ENCODE data around the gene NISCH.

NISCH gene

DNA sequence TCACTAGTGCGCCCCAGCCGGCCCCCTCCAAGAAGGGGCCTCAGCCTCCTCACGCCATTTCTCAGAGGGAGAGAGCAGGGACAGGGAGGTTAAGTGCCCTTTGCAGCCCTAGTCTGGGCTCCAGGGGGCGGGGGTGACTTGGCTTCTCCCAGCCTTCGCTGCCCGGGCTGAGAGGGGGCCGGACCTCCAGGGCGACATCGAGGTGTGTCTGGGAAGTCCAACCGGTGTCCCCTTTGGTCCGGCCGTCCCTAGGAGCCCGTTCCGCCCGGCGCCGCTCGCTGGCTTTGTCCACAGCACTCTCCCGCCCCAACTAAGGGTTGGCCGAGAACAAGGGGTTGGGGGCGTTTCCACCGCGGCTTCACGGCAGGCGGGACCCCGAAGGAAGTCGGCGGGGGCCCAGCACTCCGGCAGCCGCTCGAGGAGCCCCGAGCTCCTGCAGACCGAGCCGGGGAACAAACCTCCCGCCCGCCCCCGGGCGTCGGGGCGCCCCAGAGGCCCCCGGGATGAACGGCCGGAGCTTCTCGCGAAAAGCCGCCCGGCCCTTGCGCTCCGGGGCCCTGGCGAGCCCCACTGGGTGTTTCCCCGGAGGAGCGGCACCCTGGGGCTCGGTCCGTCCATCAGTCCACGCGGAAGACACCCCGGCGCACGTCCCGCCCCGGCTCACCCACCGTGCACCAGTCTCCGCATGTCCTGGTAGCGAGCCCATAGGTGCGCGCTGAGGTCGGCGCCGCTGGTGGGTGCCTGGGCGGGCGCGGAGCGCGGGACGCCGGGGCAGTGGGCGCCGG, 77.6 kb downstream of the NISCH start:
- DNase-seq (peak; percentile 35), ATAC-seq (peak; percentile 2)
- Mint-ChIP-seq H3K36me3 (ENCODE audit: low read depth) (peaks cover 8% of the 10 kb centered on the region), H3K27ac (peak overlapping the region; percentile 69), H3K4me3 (peak overlapping the region; percentile 83), H3K9me3 (no peaks in the 10 kb centered on the region), H3K27me3 (no peaks in the 10 kb centered on the region), H3K4me1 (peaks cover 33% of the 10 kb centered on the region)

DNA sequence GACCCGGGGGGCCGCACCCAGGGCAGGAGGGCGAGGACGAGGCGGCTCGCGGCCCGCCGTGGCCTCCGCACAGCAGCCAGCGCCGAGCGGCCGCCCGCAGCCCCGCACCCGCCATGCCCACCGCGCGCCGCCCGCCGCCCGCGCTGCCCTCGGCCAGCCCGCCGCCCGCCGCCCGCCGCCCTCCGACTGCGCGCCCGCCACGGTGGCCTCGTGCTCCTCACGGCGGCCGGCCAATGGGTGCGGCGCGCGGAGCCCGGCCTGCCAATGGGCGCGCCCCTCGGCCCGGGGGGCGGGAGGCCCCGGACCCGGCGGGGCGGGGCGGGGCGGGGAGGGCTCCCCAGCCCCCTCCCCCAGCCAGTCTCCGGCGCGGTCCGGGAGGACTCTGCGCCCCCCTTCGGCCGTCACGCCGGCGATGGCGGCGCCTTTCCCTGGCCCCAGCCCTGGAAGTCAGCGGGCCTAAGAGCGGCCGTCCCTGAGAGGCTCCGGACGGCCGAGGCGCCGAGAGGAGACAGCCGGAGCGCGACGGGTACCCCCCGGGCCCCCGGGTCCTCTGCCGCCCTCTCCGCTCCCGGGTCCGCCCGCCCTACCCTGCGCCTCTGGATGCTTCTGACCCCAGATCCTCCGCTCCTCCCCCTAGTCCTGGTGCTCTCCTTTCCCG, 78.3 kb downstream of the NISCH start, which contains the start of gene NT5DC2:
Gene NT5DC2 (minus strand): TSS at position 235 of the 658 bp plus-strand sequence. CDS start 120 bp downstream, at position 115.
- ATAC-seq (peak; percentile 50), DNase-seq (peak; percentile 78)
- Mint-ChIP-seq H3K9me3 (no peaks in the 10 kb centered on the region), H3K27me3 (no peaks in the 10 kb centered on the region), H3K4me3 (peak within 1 kb of the TSS; percentile 83), H3K4me1 (peaks cover 39% of the 10 kb centered on the region), H3K36me3 (ENCODE audit: low read depth) (peaks cover 13% of the 10 kb centered on the region), H3K27ac (peak within 1 kb of the TSS; percentile 73)

DNA sequence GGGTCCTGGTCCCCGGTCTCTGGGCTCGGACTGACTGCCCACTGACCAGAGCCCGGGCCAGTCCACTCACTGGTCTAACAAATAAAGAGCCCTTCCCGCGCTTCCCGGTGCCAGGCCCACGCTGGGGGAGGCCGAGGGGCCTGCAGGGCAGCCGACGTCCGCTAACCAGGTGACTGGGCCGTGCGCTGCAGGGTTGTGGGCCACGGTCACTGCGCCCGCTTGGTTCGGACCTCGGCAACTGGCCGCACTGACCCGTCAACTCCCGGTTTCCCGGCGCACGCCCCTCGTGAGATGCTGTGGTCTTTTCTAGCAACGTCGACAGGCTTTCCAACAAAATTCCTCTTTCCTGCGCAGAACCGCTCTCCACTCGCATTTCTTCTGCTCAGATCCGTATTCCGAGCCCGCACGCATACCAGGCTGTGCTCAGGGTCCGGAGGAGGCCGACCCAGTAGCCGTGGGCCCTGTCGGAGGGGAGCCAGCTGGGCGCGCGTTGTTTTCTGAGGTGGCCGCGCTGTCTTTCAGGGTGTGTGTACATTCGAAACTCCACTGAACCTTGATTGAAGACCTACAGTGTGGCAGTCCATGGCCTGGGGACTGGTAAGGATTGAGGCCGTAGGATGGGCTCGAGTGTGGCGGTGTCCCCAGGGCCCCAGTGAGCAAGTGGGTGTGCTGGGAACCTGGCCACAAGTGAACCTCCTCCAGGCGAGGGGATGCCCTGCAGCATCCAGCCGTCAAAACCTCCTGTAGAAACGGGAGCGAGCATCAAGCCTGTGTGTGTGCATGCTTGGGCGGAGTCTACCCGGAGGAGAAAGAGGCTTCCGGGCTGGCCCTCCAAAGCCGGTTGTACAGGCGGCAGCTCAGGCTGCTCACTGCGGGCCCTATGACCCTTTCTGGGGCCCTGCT, 79.1 kb downstream of the NISCH start:
- ATAC-seq = no peak
- Mint-ChIP-seq H3K9me3 (no peaks in the 10 kb centered on the region), H3K4me1 (peaks cover 47% of the 10 kb centered on the region), H3K4me3 (peak overlapping the region; percentile 77), H3K27me3 (no peaks in the 10 kb centered on the region), H3K36me3 (ENCODE audit: low read depth) (peaks cover 20% of the 10 kb centered on the region), H3K27ac (peak overlapping the region; percentile 73)
- DNase-seq = no peak

DNA sequence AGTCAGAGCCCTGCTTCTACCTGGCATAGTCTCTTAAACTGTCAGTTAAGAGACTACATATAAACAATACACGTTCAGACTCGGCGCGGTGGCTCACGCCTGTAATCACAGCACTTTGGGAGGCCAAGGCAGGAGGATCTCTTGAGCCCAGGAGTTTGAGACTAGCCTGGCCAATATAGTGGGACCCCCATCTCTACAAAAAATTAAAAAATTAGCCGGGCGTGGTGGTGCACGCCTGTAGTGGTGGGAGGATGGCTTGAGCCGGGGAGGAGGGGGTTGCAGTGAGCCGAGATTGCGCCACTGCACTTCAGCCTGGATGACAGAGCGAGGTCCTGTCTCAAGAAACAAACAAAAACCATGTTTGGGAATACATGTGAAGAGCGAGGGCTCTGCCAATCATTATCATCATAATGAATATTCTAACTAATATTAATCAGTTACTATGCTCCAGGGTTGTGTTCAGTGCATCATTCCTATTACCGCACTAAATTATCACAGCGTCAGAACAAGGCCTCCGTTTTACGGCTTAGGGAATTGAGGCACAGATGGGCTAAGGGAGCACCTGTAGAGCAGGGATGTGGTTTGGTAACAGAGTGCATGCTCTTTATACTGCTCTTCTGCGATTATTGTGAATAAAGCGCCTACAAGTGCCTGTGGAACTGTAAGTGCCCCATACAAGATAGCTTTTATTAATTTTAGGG, 80.2 kb downstream of the NISCH start:
- Mint-ChIP-seq H3K4me1 (peaks cover 53% of the 10 kb centered on the region), H3K27ac (peak overlapping the region; percentile 99), H3K27me3 (no peaks in the 10 kb centered on the region), H3K4me3 (peak overlapping the region; percentile 100), H3K9me3 (no peaks in the 10 kb centered on the region), H3K36me3 (ENCODE audit: low read depth) (peaks cover 22% of the 10 kb centered on the region)
- ATAC-seq (no peak), DNase-seq (no peak)

DNA sequence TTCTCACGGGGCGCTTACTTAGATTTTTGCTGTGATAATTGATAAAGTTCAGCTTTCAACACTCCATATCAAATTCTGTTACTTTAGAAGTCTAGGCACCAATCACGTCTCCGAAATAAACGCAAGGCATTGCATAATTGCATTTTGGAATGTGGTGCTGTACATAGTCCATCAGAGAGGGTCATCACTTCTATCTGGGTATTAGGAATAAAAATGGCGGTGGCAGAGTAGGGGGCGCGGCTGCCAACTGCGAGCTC, 80.6 kb downstream of the NISCH start:
- H3K4me1 Mint-ChIP-seq = peaks cover 57% of the 10 kb centered on the region
- no peak for DNase-seq
- H3K9me3 Mint-ChIP-seq = no peaks in the 10 kb centered on the region
- no peak for ATAC-seq
- H3K4me3 Mint-ChIP-seq = peak overlapping the region; percentile 100
- H3K27me3 Mint-ChIP-seq = no peaks in the 10 kb centered on the region
- H3K36me3 Mint-ChIP-seq (ENCODE audit: low read depth) = peaks cover 27% of the 10 kb centered on the region
- H3K27ac Mint-ChIP-seq = peak overlapping the region; percentile 99

DNA sequence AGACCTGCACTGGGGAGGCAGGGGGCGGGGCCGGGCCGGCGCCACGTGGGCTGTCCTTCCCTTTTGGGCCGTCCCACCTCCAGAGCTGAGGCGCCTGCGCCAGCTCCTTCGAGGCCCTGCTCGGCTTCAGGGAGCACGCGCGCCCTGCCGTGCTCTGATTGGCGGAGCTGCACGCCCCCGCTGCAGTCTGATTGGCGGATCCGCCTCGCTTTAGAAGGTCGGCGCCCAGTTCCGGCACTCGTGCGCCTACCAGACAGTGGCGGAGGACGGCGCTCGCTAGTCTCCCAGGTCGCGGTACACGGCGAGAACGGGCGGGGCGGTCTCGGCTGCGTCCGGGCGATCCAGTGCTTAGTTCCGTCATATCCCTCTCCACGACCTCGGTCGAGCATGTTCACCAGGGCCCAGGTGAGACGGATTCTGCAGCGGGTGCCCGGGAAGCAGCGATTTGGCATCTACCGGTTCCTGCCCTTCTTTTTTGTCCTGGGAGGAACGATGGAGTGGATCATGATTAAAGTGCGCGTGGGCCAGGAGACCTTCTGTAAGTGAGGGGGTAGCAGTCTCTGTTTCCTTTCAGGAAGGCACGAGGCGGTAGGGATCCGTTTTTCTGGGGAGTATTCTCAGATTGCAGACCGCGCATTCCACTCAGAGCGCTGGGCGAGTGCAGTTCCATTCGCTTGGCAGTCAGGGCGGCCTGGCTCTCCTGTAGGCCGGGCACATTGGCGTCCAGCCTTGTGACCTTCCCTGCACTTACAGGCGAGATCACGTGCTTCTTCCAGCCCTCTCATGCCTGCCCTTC, 81.2 kb downstream of the NISCH start, which contains the start of gene UQCC5:
Gene UQCC5 (plus strand): TSS at position 237 of the 796 bp plus-strand sequence. CDS start 151 bp downstream, at position 388.
- H3K4me1 Mint-ChIP-seq = peaks cover 57% of the 10 kb centered on the region
- peak; percentile 92 for ATAC-seq
- peak within 1 kb of the TSS; percentile 99 for H3K27ac Mint-ChIP-seq
- H3K4me3 Mint-ChIP-seq = peak within 1 kb of the TSS; percentile 100
- H3K9me3 Mint-ChIP-seq = no peaks in the 10 kb centered on the region
- peaks cover 29% of the 10 kb centered on the region for H3K36me3 Mint-ChIP-seq (ENCODE audit: low read depth)
- peak; percentile 97 for DNase-seq
- H3K27me3 Mint-ChIP-seq = no peaks in the 10 kb centered on the region

DNA sequence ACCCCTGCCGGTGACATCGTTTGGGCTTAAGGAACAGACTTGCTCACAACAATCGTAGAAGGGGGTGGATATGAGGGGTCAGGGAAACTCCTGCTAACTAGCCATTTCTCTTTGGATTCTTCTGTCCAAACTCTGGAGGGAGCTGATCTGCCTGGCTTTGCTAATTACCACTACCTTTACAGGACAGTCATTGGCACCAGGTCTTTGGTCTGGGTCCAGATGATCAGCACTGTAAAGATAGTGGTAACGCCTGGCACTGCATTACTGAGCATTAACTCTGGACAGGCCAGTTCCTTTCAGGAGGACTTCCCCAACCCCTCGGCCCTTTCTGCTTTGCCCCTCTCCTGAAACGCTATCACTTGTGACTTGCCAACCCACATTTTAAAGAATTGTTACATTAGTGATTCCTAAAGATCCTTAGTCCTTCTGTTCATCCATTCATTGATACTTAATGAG, 81.8 kb downstream of the NISCH start:
- Mint-ChIP-seq H3K4me1 (peaks cover 52% of the 10 kb centered on the region), H3K9me3 (no peaks in the 10 kb centered on the region), H3K36me3 (ENCODE audit: low read depth) (peaks cover 31% of the 10 kb centered on the region), H3K27ac (peak overlapping the region; percentile 99), H3K4me3 (peak overlapping the region; percentile 100), H3K27me3 (no peaks in the 10 kb centered on the region)
- ATAC-seq (no peak), DNase-seq (no peak)

DNA sequence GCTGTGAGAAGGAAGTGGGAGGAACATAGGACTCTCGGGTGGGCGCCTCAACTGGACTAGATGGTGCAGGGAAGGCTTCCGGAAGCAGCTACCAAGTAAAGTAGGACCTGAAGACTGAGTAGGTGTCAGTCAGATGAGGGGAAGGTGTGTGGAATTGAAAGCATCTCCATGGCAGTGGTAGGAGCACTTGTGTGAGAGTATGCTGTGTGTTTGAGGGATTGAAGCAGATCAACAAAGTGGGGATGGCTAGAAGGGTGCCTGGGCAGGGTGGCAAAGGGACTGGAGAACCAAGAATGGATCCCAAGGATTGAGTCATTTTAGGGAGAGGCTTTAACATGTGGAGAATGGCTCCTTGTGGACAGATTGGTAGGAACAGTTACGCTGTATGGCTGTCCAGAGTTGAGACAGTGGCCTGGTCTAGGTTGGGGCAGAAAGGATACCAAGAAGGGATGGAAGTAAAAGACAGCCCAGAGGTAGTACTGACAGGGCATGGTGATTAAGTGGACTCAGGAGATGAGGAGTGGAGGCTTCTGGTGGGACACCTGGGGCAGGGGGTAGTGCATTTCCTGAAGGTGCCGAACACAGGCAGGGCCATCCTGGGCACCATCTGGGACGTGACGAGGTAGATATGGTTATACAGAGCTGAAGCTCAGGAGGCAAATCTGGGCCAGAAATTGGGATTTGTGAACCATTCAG, 82.5 kb downstream of the NISCH start:
- DNase-seq (no peak), ATAC-seq (no peak)
- Mint-ChIP-seq H3K27ac (peak overlapping the region; percentile 99), H3K4me1 (peaks cover 47% of the 10 kb centered on the region), H3K9me3 (no peaks in the 10 kb centered on the region), H3K36me3 (ENCODE audit: low read depth) (peaks cover 31% of the 10 kb centered on the region), H3K4me3 (peak overlapping the region; percentile 100), H3K27me3 (no peaks in the 10 kb centered on the region)

DNA sequence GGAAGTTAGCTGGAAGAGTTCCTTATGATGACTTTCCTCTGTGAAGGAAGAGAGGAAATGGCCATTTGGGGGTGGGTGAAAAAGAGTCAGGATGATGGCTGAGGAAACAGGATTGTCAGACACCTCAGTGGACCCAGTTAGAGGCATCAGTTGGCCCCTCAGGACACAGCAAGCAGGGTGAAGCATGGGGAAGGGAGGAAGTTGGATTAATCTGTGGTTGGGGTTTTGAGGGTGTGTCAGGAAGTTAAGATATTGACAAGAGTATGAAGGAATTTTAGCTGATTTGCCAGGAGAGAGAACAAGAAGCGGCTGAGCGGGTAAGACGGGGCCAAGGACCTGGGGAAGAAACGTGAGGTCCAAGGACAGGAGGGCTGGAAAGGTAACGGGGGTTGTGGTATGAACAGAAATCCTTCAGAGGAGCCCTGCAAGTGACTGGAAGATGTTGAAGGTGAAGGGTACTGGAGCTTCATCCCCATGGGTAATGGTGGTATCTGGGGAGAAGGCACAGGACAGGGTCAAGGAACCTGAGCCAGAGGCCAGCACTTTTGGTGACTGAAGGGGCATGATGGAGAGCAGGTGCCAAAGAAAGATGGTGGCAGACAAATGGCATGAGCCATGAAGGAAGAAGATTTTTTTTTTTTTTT, 83.7 kb downstream of the NISCH start:
- Mint-ChIP-seq H3K4me3 (peak overlapping the region; percentile 58), H3K9me3 (no peaks in the 10 kb centered on the region), H3K27ac (peak overlapping the region; percentile 58), H3K27me3 (no peaks in the 10 kb centered on the region), H3K36me3 (ENCODE audit: low read depth) (peaks cover 31% of the 10 kb centered on the region), H3K4me1 (peaks cover 47% of the 10 kb centered on the region)
- ATAC-seq (no peak), DNase-seq (no peak)

DNA sequence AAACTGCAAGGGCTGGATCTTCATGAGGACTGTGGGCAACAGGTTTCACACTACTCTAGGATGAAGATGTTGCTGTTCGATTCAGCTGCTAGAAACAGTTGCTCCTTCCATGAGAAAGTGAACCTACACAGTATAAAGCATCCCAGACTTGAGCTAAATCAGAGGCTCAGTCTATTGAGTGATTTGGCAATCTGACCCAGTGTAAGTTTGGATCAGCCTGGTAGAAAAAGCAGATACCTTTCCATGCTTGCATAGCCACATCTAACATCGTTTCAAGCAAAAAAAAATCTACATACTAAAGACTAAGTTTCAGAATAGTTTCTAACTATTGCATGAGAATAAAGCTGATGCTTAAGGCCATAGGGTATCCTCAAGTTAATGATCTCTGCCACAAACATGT, 85.6 kb downstream of the NISCH start:
- H3K27ac Mint-ChIP-seq = no peak overlapping the region
- no peaks in the 10 kb centered on the region for H3K9me3 Mint-ChIP-seq
- peaks cover 37% of the 10 kb centered on the region for H3K36me3 Mint-ChIP-seq (ENCODE audit: low read depth)

More for the DNA sequence above, 85.6 kb downstream of the NISCH start:
- peaks cover 39% of the 10 kb centered on the region for H3K4me1 Mint-ChIP-seq
- no peaks in the 10 kb centered on the region for H3K27me3 Mint-ChIP-seq
- ATAC-seq = no peak
- H3K4me3 Mint-ChIP-seq = no peak overlapping the region
- no peak for DNase-seq
